ENCODE measurements around the gene TCF20.

TCF20 gene

DNA sequence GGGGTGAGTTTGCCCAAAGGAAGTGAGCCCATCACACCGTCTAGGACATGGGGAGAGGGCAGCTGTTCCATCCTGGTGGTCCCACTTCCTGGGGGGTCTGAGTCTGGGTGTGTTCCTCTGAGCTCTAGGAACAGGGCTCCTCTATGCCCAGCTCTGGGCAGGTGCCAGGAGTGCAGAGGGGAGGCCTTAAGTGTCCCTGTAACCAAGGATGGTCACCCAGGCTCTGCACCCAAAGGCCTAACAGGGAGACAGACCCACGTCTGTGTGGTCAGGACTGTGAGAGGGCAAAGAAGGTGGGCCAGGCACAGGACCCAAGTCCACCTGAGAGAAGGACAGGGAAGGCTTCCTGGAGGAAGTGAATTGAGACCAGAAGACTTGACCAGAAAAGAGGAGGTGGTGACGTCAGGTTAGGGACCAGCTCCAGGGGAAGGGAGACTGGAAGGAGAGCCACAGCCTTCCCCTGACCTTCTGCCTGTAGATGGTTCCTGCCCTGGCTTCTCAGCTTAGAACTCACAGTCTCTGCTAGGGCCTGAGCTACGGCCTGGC lies 11.3 kb upstream of the TCF20 start:
- DNase-seq: no peak

DNA sequence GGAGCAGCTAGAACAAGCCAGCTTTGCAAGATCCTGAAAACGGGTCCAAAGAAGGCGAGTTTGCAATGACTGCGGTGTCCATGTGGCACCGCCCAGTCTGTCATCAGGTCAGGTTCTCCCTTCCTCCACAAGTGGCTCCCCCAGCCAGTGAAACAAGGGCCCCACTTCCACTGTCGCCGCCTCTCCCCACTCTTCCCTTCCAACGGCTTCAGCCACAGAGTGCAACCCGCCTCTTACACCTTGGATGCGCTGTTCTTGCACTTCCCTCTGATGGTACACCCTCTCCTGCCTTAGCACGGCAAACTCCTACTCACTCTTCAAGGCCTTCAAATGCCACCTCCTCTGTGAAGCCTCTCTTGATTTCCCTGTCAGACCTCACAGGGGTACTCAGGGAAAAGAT lies 10.8 kb upstream of the TCF20 start:
- DNase-seq: no peak

GRCh38 chr22:42280836-42281235 lies 10.4 kb upstream of the TCF20 start:
- no peak for DNase-seq

DNA sequence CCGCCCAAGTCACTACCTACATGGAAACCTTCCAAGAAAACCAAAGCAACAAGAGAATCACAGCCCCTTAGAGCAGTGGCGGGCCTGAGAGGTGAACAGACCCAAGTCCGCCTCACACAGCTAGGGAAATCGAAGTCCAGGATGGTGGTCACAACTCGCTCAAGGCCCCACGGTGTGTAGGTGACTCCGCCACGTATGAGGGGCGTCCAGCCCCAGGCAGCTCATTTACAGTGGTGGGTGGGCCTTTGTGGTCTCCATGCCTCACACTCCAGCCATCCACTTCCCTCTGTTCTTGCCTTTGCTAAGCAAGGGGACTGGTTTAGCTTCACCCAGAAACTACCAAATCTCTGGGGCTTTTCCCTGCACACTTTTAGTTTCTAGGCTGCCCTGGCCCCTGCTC lies 9.7 kb upstream of the TCF20 start:
- no peak for DNase-seq

DNA sequence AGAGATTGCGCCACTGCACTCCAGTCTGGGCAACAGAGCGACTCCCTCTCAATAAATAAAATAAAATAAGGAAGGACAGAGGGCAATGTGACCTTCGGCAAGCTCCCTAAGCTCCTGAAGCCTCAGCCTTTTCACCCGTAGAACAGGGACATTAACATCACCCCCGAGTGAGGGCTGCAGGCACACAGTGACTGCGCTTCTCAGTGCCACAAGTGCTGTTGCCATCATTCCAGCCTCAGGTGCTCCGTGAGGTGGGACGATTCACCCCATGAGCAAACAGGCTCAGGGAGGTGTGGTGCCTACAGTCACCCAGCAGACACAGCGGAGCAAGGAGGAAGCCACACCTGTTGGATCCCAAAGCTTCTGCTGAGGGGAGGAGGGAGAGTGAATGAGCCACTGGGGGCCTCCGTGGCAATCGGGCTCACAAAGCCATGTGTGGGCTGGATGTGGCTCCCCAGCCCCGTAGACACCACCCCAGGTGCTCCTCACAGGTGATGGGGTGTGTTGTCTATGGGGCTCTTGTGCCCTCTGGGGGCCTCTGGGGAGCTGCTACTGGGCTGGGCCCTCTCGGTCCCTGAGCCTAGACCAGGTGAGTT lies 9.1 kb upstream of the TCF20 start:
- DNase-seq: no peak

GRCh38 chr22:42277988-42278776 lies 7.7 kb upstream of the TCF20 start:
- DNase-seq: no peak

DNA sequence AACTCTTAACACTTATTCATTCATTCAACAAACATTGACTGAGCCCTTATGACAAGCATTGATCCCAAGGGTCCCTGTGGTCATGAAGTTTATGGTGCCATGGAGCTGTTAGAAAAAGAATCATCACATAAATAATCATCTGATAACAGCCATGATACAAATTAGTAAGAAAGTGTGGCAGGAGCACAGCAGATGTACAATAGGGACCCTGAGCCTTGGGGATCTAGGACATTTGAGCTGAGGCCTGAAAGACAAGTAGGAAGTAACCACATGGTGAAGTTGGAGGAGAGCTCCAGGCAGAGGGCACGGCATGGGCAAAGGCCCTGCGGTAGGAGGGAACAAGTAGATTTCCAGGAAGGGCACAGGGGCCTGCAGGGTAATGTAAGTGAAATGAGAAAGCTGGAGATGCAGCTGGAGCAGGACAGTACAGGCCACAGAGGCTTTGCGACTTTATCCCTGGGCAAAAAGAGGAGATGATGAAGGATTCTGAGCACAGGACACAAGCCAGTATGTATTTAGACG lies 6.8 kb upstream of the TCF20 start:
- no peak for DNase-seq

GRCh38 chr22:42275970-42276369 lies 5.5 kb upstream of the TCF20 start:
- no peak for DNase-seq

- DNase-seq: no peak
These were observed 4.7 kb upstream of the TCF20 start for GRCh38 chr22:42275176-42275575.

- no peak for DNase-seq
These were observed 3.5 kb upstream of the TCF20 start for GRCh38 chr22:42273855-42274451.

DNA sequence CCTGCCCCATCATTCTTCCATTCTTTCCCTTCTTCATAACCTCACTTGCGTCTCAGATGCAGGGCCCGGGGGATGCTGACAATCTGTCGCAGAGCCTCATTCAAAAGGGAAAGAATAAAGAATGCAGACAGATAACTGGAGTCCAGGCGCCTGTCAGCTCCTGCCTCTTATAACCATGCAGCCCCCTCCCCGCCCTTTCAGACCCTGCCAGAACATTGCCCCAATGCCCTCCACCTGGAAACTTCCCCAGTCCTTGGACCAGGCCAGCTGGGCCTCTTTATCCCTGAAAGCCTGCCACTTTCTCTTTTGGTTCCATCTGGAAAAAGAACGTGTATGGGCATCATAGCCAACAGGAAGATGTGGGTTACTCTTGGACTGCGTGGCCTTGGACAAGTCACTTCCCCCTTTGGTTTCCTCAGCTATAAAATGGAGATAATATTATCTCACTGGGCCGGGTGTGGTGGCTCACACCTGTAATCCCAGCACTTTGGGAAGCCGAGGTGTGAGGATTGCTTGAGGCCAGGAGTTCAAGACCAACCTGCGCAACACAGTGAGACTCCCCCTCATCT lies 2.1 kb upstream of the TCF20 start:
- no peak for DNase-seq

- DNase-seq: no peak
These were observed 1.5 kb upstream of the TCF20 start for GRCh38 chr22:42271906-42272305.

DNA sequence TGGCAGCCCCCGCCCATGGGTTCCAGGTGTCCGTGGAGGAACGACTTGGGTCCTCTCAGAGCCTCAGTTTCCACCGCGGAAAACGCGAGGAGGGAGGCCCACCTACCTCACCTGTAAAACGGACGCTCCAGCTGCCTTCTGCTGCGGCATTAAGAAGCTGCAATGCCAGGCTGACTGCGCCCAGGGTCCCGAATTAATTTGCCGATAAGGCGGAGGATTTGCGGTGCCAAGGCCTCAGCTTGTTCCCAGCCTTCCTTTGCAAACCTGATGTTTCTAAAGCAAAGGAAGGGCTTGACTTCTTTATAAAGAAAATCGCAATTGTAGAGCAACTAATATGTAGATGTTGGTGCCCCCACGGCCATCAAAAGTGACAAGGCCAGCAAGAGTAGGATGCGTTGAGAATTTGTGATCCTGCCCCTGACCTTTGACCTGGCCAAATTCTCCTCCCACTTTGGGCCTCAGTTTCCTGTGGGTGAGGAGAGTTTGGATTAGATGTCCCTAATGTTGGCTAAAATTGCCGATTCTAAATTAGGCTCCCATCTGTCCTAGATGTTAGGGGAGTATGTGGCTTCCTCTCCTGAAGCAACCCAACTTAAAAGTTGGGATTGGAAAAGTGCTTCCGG lies 849 bp upstream of the TCF20 start:
- no peak for DNase-seq

DNA sequence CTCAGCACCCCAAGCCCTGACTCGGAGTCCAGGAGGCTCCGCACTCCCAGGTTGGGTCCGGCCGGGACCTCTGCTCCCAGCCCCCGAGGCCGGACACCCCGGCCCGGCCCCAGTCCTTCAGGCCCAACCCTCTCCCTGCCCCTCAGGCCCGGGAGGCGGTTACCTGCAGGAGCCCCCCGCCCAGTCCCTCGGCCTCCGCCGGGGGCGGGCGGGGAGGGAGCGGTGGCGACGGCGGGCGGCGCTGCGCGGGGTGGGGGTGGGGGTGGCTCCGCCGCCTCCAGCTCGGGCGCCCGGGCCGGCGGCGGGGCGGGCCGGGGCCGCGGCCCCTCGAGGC lies 310 bp downstream of the TCF20 start:
- no peak for DNase-seq

GRCh38 chr22:42269432-42270175 lies 849 bp downstream of the TCF20 start:
- peak; percentile 72 for DNase-seq

GRCh38 chr22:42268852-42269410 lies 1.5 kb downstream of the TCF20 start:
- no peak for DNase-seq

- DNase-seq: no peak
These were observed 5.1 kb downstream of the TCF20 start for GRCh38 chr22:42265321-42265720.

GRCh38 chr22:42263944-42264343 lies 6.5 kb downstream of the TCF20 start:
- DNase-seq: no peak

DNA sequence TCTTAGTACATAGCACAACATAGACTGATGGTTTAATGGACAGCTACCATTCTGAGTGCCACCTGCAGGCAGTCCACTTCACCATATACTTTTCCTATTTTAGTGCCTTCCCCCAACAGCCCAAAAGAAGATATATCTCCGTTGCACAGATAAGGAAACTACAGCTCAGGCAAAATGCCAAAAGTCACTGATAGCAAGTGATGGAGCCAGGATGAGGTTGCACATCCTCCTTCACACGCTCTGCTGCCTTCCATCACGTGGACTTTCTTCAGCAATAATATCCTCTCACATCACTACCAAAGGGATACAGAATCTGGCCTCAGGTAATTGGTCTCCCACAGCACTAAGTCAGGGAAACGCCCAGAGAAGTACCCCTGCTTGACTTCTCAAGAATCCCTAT lies 7.5 kb downstream of the TCF20 start:
- no peak for DNase-seq

- DNase-seq: no peak
These were observed 9.2 kb downstream of the TCF20 start for GRCh38 chr22:42261296-42261695.

DNA sequence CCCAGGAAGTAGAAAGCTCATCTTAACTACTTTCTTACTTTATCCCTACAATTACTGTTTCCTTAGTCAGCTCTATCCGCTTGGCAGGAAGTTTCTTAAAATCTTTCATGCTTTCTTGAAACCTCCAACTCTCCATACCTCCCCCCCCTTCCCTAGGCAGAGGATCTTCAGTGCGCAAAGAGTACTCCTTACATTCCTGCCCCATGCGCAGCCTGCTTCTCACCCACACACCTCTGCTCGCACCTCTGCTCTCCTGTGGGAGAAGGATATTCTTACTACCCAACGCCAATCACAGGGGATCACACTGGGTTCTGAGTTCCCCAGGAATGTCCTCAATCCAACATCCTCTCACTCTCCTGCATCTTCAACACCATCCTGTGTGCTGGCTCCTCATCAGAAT lies 12.3 kb downstream of the TCF20 start:
- DNase-seq: no peak

GRCh38 chr22:42257386-42257785 lies 13.1 kb downstream of the TCF20 start:
- DNase-seq: no peak
